Suprapubic skin (tissue), 4 donors: ENCODE data around the gene GPR62. TPM values are rescaled to one million over a fixed set of nuclear protein-coding genes. Genes with fewer than 3 reads are reported as not detected.

Experiments
- DNase-seq, 2 donors: peaks; one replicate each; pipeline ENCODE4 v3.0.0-alpha.2; 2019; ENCODE audit warnings: low spot score in 2 of 2
- H3K27ac ChIP-seq: fragments of 200-600 bp; sonication (generic); one replicate; pipeline ENCODE4 v1.5.1; 2019
- H3K27me3 ChIP-seq: fragments of 200-600 bp; sonication (generic); one replicate; pipeline ENCODE4 v1.5.1; 2019
- H3K36me3 ChIP-seq: fragments of 200-600 bp; sonication (generic); one replicate; pipeline ENCODE4 v1.5.1; 2019
- H3K4me1 ChIP-seq: fragments of 200-600 bp; sonication (generic); one replicate; pipeline ENCODE4 v1.5.1; 2019
- H3K4me3 ChIP-seq: fragments of 200-600 bp; sonication (generic); one replicate; pipeline ENCODE4 v1.5.1; 2019; ENCODE audit warnings: mild to moderate bottlenecking
- H3K9me3 ChIP-seq: fragments of 200-600 bp; sonication (generic); one replicate; pipeline ENCODE4 v1.5.1; 2019
- EP300 ChIP-seq: sonication (generic); formaldehyde crosslinking; IDR thresholded peaks from one replicate; pipeline ENCODE4 v1.6.1; 2017; ENCODE audit warnings: antibody characterized with exemption
- POLR2A ChIP-seq, 2 donors: fragments of 450-650 bp; IDR thresholded peaks; one replicate each; pipeline ENCODE4 v1.6.1; 2017; ENCODE audit warnings: antibody characterized with exemption in 2 of 2, mild to moderate bottlenecking in 2 of 2, moderate library complexity in 2 of 2
- POLR2AphosphoS5 ChIP-seq, 3 donors: sonication (generic); formaldehyde crosslinking; IDR thresholded peaks; one replicate each; pipeline ENCODE4 v1.6.1; 2017; ENCODE audit warnings: antibody characterized with exemption in 3 of 3
- WGBS: methylation state at CpG from one replicate; pipeline ENCODE4 v1.1.5; 2018; 5-methylcytosine and 5-hydroxymethylcytosine counted together
- total RNA-seq, 4 donors: library from RNA; depleted of rRNA; stranded (reverse); fragments of >200 nt; gene quantifications; one replicate each; pipeline ENCODE4 v1.1.0, GENCODE V29; 2016
- TF ChIP-seq, protein P1 (sequence below), 2 donors: fragments of 200-600 bp in 1 of 2; fragments of 450-650 bp in 1 of 2; sonication (generic) in 1 of 2; IDR thresholded peaks; one replicate each; pipeline ENCODE4 v1.5.1; 2016 to 2019; ENCODE audit warnings: antibody characterized with exemption in 2 of 2, mild to moderate bottlenecking in 1 of 2, moderate library complexity in 1 of 2

The GPR62 gene
- total RNA-seq, 4 donors from 2014 or later = not detected

DNA sequence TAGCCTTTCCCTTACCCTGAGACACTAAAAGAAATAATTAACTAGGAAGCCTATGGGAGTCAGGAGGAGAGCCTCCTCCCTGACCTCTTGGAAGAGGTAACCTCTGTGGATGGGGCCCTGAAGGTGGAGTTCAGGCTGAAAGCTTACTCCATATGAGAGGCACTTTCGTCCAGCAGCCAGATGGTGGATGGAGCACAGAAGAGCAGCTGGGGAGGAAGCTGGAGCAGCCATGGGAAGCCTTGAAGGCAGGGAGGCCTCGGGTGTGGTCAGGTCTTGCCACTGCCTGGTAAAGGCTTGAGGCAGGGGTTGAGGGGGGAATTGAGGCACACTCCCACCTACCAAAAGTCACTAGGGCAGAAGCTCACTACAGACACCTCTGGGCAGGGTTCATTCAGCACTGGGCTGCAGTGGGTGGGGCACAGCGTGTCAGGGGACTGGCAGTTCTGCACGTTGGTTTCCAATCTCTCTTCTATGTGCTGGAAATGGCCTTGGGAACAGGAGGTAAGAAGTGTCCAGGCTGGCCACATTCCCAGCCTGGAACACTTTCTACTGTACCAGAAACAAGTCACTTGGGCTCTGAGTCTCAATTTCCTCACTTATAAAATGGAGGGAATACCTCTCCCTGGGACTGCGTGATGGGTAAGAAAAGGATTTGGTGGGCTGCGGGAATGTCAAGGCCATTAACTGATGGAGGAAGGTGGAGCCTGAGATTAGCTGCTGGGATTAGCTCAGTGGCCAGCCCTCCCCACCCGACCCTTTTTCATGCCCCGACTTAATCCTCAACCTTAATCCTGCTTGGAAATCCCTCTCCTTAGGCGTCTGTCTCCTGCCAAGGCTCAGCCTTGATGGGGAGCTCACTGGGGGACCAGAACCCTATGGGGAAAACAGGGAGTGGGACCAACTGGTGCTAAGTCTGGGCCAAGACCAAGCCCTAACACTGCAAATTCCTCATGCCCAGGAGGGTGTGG, 6.7 kb downstream of the GPR62 start:
- WGBS = 70% methylated on average over 8 of the region's 9 CpGs
- no peak overlapping the region for H3K4me3 ChIP-seq
- H3K27ac ChIP-seq = no peak overlapping the region
- TF ChIP-seq POLR2AphosphoS5 (IDR thresholded peaks at IDR 0.05) = no peak
- no peak for TF ChIP-seq EP300
- TF ChIP-seq, protein P1, sequence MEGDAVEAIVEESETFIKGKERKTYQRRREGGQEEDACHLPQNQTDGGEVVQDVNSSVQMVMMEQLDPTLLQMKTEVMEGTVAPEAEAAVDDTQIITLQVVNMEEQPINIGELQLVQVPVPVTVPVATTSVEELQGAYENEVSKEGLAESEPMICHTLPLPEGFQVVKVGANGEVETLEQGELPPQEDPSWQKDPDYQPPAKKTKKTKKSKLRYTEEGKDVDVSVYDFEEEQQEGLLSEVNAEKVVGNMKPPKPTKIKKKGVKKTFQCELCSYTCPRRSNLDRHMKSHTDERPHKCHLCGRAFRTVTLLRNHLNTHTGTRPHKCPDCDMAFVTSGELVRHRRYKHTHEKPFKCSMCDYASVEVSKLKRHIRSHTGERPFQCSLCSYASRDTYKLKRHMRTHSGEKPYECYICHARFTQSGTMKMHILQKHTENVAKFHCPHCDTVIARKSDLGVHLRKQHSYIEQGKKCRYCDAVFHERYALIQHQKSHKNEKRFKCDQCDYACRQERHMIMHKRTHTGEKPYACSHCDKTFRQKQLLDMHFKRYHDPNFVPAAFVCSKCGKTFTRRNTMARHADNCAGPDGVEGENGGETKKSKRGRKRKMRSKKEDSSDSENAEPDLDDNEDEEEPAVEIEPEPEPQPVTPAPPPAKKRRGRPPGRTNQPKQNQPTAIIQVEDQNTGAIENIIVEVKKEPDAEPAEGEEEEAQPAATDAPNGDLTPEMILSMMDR (IDR thresholded peaks at IDR 0.05) = no peak
- no peak for TF ChIP-seq POLR2A (IDR thresholded peaks at IDR 0.05)
- H3K4me1 ChIP-seq = peaks cover 17% of the 10 kb centered on the region
- no peaks in the 10 kb centered on the region for H3K27me3 ChIP-seq
- peaks cover 35% of the 10 kb centered on the region for H3K36me3 ChIP-seq
- no peaks in the 10 kb centered on the region for H3K9me3 ChIP-seq
- DNase-seq = no peak

GRCh38 chr3:51962854-51963530, 7.8 kb downstream of the GPR62 start:
- H3K9me3 ChIP-seq = no peaks in the 10 kb centered on the region
- 65% methylated on average over 2 of the region's 6 CpGs for WGBS

GRCh38 chr3:51963951-51964451, 8.8 kb downstream of the GPR62 start:
- Histone ChIP-seq H3K27me3 (no peaks in the 10 kb centered on the region), H3K36me3 (peaks cover 19% of the 10 kb centered on the region), H3K4me1 (peaks cover 33% of the 10 kb centered on the region), H3K27ac (no peak overlapping the region), H3K4me3 (no peak overlapping the region), H3K9me3 (no peaks in the 10 kb centered on the region)
- no peak for DNase-seq
- WGBS = 64% methylated on average over 9 of the region's 12 CpGs
- TF ChIP-seq, protein P1 (IDR thresholded peaks at IDR 0.05) = no peak
- TF ChIP-seq POLR2A (IDR thresholded peaks at IDR 0.05) = no peak

More at GRCh38 chr3:51962854-51963530, 7.8 kb downstream of the GPR62 start:
- no peak for DNase-seq
- no peak overlapping the region for H3K27ac ChIP-seq
- no peak overlapping the region for H3K4me3 ChIP-seq
- TF ChIP-seq, protein P1 (IDR thresholded peaks at IDR 0.05) = no peak
- TF ChIP-seq EP300 = no peak
- no peak for TF ChIP-seq POLR2A (IDR thresholded peaks at IDR 0.05)
- no peak for TF ChIP-seq POLR2AphosphoS5 (IDR thresholded peaks at IDR 0.05)
- peaks cover 29% of the 10 kb centered on the region for H3K36me3 ChIP-seq
- H3K27me3 ChIP-seq = no peaks in the 10 kb centered on the region
- H3K4me1 ChIP-seq = peaks cover 23% of the 10 kb centered on the region

DNA sequence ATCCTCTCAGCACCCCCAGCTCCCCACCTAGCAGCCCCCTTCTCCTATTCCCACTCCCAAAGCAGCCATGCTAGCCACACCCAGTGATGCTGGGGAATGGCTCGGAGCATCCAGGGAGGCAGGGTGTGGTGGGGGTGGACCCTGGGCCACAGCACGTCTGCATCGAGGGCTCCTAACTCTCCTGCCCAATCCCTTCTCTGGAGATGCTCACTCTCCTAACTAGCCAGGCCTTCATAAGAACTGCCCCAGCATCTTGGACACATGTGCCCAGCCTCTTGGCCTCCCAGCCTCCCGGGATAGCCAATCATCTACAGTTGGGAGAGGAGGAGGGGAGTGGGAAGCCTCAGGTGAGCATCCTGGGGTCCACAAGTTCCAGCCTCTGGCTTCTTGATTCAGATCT, 9.3 kb downstream of the GPR62 start:
- H3K36me3 ChIP-seq = peaks cover 13% of the 10 kb centered on the region
- H3K9me3 ChIP-seq = no peaks in the 10 kb centered on the region
- no peak overlapping the region for H3K4me3 ChIP-seq
- no peaks in the 10 kb centered on the region for H3K27me3 ChIP-seq
- no CpG with 5 or more reads among the region's 4 CpGs for WGBS
- TF ChIP-seq EP300 (no peak), POLR2AphosphoS5 (IDR thresholded peaks at IDR 0.05) (no peak), POLR2A (IDR thresholded peaks at IDR 0.05) (no peak)
- TF ChIP-seq, protein P1 (IDR thresholded peaks at IDR 0.05) = no peak
- H3K27ac ChIP-seq = no peak overlapping the region
- peaks cover 38% of the 10 kb centered on the region for H3K4me1 ChIP-seq
- DNase-seq = no peak

- TF ChIP-seq, protein P1 (IDR thresholded peaks at IDR 0.05) = no peak
- TF ChIP-seq POLR2AphosphoS5 (IDR thresholded peaks at IDR 0.05) (no peak), EP300 (no peak), POLR2A (IDR thresholded peaks at IDR 0.05) (no peak)
- Histone ChIP-seq H3K9me3 (no peaks in the 10 kb centered on the region), H3K27me3 (no peaks in the 10 kb centered on the region), H3K4me1 (peaks cover 49% of the 10 kb centered on the region), H3K36me3 (peaks cover 2% of the 10 kb centered on the region), H3K4me3 (no peak overlapping the region), H3K27ac (no peak overlapping the region)
- DNase-seq = no peak
- 52% methylated on average over 2 of the region's 2 CpGs for WGBS
These were observed 10.8 kb downstream of the GPR62 start for GRCh38 chr3:51966016-51966415.
